Stomach (tissue), 4 donors: ENCODE data around the gene GAD1.

ENCODE experiments used
- EP300 ChIP-seq: sonication (generic); formaldehyde crosslinking; IDR thresholded peaks from one replicate; pipeline ENCODE4 v1.6.1; 2017; ENCODE audit warnings: antibody characterized with exemption
- POLR2A ChIP-seq, 4 donors: fragments of 450-650 bp; IDR thresholded peaks; one replicate each; pipeline ENCODE4 v1.6.1; 2016; ENCODE audit warnings: antibody characterized with exemption in 4 of 4, control low read depth in 2 of 4, mild to moderate bottlenecking in 1 of 4, moderate library complexity in 1 of 4
- POLR2AphosphoS5 ChIP-seq, 3 donors: sonication (generic); formaldehyde crosslinking; IDR thresholded peaks; one replicate each; pipeline ENCODE4 v1.6.1; 2016; ENCODE audit warnings: antibody characterized with exemption in 3 of 3
- TF ChIP-seq, protein P1 (sequence below), 7 experiments: fragments of 450-650 bp in 4 of 7; fragments of 200-600 bp in 3 of 7; sonication (generic) in 3 of 7; IDR thresholded peaks; one replicate each; pipeline ENCODE4 v1.5.1; 2016 to 2019; ENCODE audit warnings: antibody characterized with exemption in 7 of 7, control low read depth in 2 of 7, mild to moderate bottlenecking in 1 of 7

DNA sequence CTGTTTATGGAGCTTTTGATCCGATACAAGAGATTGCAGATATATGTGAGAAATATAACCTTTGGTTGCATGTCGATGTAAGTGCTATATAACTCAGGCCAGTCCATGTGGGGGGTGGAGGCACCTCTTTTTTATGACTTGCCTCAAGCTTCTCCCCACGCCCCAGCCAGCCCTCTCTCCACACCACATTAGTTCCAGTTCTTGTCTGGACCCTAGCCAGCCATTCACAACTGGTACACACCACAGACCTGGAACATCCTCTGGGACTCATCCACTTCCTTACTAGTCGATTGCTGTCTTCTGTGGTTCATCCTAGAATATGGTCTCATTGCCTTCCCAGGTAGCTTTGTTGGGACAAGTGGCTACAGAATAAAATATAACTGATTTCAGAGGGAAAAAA lies 31.0 kb downstream of the GAD1 start:
- TF ChIP-seq, protein P1, sequence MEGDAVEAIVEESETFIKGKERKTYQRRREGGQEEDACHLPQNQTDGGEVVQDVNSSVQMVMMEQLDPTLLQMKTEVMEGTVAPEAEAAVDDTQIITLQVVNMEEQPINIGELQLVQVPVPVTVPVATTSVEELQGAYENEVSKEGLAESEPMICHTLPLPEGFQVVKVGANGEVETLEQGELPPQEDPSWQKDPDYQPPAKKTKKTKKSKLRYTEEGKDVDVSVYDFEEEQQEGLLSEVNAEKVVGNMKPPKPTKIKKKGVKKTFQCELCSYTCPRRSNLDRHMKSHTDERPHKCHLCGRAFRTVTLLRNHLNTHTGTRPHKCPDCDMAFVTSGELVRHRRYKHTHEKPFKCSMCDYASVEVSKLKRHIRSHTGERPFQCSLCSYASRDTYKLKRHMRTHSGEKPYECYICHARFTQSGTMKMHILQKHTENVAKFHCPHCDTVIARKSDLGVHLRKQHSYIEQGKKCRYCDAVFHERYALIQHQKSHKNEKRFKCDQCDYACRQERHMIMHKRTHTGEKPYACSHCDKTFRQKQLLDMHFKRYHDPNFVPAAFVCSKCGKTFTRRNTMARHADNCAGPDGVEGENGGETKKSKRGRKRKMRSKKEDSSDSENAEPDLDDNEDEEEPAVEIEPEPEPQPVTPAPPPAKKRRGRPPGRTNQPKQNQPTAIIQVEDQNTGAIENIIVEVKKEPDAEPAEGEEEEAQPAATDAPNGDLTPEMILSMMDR (IDR thresholded peaks at IDR 0.05) = no peak
- TF ChIP-seq POLR2A (IDR thresholded peaks at IDR 0.05) (no peak), POLR2AphosphoS5 (IDR thresholded peaks at IDR 0.05) (no peak), EP300 (no peak)
